B cell (primary cell): ENCODE results near the gene NACA. TPM values are rescaled to one million over a fixed set of nuclear protein-coding genes. Genes with fewer than 3 reads are reported as not detected.
A peak's percentile ranks its signal among the peaks of the same experiment; 100 is the strongest.

Source experiments
- ATAC-seq: fragments of 200-7000 bp; cut with Tn5 transposase; one replicate; pipeline ENCODE4 v1.10.0; 2021; ENCODE audit warnings: low read depth, mild to moderate bottlenecking, moderate number of reproducible peaks, moderate library complexity
- CTCF ChIA-PET: fragments of 350-600 bp; sonication (Branson Sonifier 250); formaldehyde crosslinking; loops from one replicate; lab custom pipeline; 2021; ENCODE audit warnings: antibody characterized with exemption, inconsistent platforms; lab: Charles Lee
- POLR2A ChIA-PET: fragments of 350-600 bp; sonication (Branson Sonifier 250); formaldehyde crosslinking; loops from one replicate; lab custom pipeline; 2021; ENCODE audit warnings: antibody characterized with exemption; lab: Charles Lee
- DNase-seq: peaks from one replicate; pipeline ENCODE4 v3.0.0; 2013
- H2AFZ ChIP-seq: 2 replicates; pipeline ENCODE4 v1.6.1; 2012; ENCODE audit warnings: mild to moderate bottlenecking, low read depth, low read length; ENCODE audit not compliant: insufficient read depth, poor library complexity, severe bottlenecking
- H3K27ac ChIP-seq, 2 donors: 1 replicate in 1 of 2; 2 replicates in 1 of 2; pipeline ENCODE4 v1.5.1; 2012 to 2013; ENCODE audit warnings: low read length in 2 of 2, mild to moderate bottlenecking in 2 of 2, moderate library complexity in 1 of 2
- H3K27me3 ChIP-seq, 4 experiments: fragments of 200-600 bp in 1 of 4; sonication (generic) in 1 of 4; replicated peaks in 1 of 4; 1 replicate in 2 of 4; 2 replicates in 2 of 4; pipeline versions ENCODE4 v1.6.1 to v1.7.0; 2013 to 2016; ENCODE audit warnings: low read length in 3 of 4, mild to moderate bottlenecking in 2 of 4, mixed read lengths in 1 of 4, moderate library complexity in 1 of 4; ENCODE audit not compliant: insufficient read depth in 4 of 4, control insufficient read depth in 3 of 4; ENCODE audit errors: control extremely low read depth in 1 of 4
- H3K36me3 ChIP-seq, 2 experiments: replicated peaks in 1 of 2; 1 replicate in 1 of 2; 2 replicates in 1 of 2; pipeline versions ENCODE4 v1.6.1 to v1.7.1; 2013; ENCODE audit warnings: low read length in 1 of 2; ENCODE audit not compliant: insufficient read depth in 2 of 2, control insufficient read depth in 1 of 2; ENCODE audit errors: control extremely low read depth in 1 of 2, extremely low read depth in 1 of 2
- H3K4me1 ChIP-seq, 2 donors: fragments of 200-600 bp in 1 of 2; sonication (generic) in 1 of 2; 1 replicate in 1 of 2; 2 replicates in 1 of 2; pipeline versions ENCODE4 v1.5.1 to v1.6.1; 2013 to 2017; ENCODE audit warnings: low read length in 2 of 2; ENCODE audit not compliant: control insufficient read depth in 2 of 2, insufficient read depth in 2 of 2
- H3K4me2 ChIP-seq: replicated peaks from 2 replicates; pipeline ENCODE3; 2012; ENCODE audit warnings: mild to moderate bottlenecking, low read depth, low read length; ENCODE audit not compliant: poor library complexity, severe bottlenecking
- H3K4me3 ChIP-seq, 5 experiments: fragments of 200-600 bp in 1 of 5; sonication (generic) in 1 of 5; 1 replicate in 3 of 5; 2 replicates in 2 of 5; pipeline versions ENCODE4 v1.5.1 to v1.7.0; 2011 to 2016; ENCODE audit warnings: low read length in 4 of 5, mild to moderate bottlenecking in 4 of 5, low read depth in 2 of 5, control low read depth in 1 of 5, moderate library complexity in 1 of 5; ENCODE audit not compliant: insufficient read depth in 1 of 5; ENCODE audit errors: control extremely low read depth in 1 of 5, extremely low read depth in 1 of 5
- H3K79me2 ChIP-seq: fragments of 200-600 bp; sonication (generic); one replicate; pipeline ENCODE4 v1.6.0; 2016; ENCODE audit warnings: low read length; ENCODE audit not compliant: control insufficient read depth, insufficient read depth
- H3K9ac ChIP-seq: fragments of 200-600 bp; sonication (generic); 2 replicates; pipeline ENCODE4 v1.6.1; 2017; ENCODE audit warnings: mild to moderate bottlenecking, low read length, moderate library complexity
- H3K9me3 ChIP-seq, 3 donors: one replicate each; pipeline versions ENCODE4 v1.6.1 to v1.7.1; 2013; ENCODE audit warnings: low read length in 2 of 3; ENCODE audit not compliant: control insufficient read depth in 2 of 3, insufficient read depth in 1 of 3; ENCODE audit errors: control extremely low read depth in 1 of 3
- H4K20me1 ChIP-seq: 2 replicates; pipeline ENCODE4 v1.6.0; 2012; ENCODE audit warnings: mild to moderate bottlenecking, low read length; ENCODE audit not compliant: insufficient read depth, control insufficient read depth, poor library complexity, severe bottlenecking
- H3K27ac Mint-ChIP-seq: one replicate; pipeline ENCODE4 v1.8.0; 2021; ENCODE audit warnings: mixed read lengths
- H3K27me3 Mint-ChIP-seq: one replicate; pipeline ENCODE4 v1.8.0; 2021; ENCODE audit warnings: mixed read lengths
- H3K4me1 Mint-ChIP-seq: one replicate; pipeline ENCODE4 v1.8.0; 2021; ENCODE audit warnings: mixed read lengths
- H3K4me3 Mint-ChIP-seq: one replicate; pipeline ENCODE4 v1.8.0; 2021; ENCODE audit warnings: mixed read lengths
- H3K9me3 Mint-ChIP-seq: one replicate; pipeline ENCODE4 v1.8.0; 2022; ENCODE audit warnings: mixed read lengths; ENCODE audit not compliant: insufficient read depth
- EZH2 ChIP-seq: IDR thresholded peaks from 2 replicates; pipeline ENCODE4 v1.6.1; 2012; ENCODE audit warnings: borderline replicate concordance, low read depth, mild to moderate bottlenecking, moderate library complexity, low read length; ENCODE audit not compliant: insufficient read depth, poor library complexity, severe bottlenecking
- WGBS: methylation state at CpG from one replicate; pipeline ENCODE4 v1.1.5; 2013; ENCODE audit warnings: missing lambda C conversion rate; ENCODE audit not compliant: insufficient coverage; 5-methylcytosine and 5-hydroxymethylcytosine counted together
- intact Hi-C: fragments of 100-400 bp; cut with micrococcal nuclease; formaldehyde crosslinking; loops from one replicate; pipeline ENCODE4 v1.10.0; 2022
- polyA plus RNA-seq: library from polyadenylated mRNA; depleted of rRNA; stranded (reverse); fragments of >200 nt; gene quantifications from 2 replicates; pipeline ENCODE4 v1.2.3, GENCODE V29; 2012
- total RNA-seq, 2 donors: library from RNA; stranded (reverse); fragments of 120-200 nt in 1 of 2; gene quantifications; 1 replicate in 1 of 2; 2 replicates in 1 of 2; pipeline versions ENCODE4 v1.2.3 to v1.2.4, GENCODE V29; 2013 to 2022
- TF ChIP-seq, protein P1 (sequence below): fragments of 200-600 bp; IDR thresholded peaks from one replicate; pipeline ENCODE4 v1.8.0; 2022; ENCODE audit warnings: antibody characterized with exemption, mild to moderate bottlenecking

NACA gene
- total and polyA plus RNA-seq, 2 donors (not counting 1 experiment from before 2014, with no cell fraction given), result 1,076 to 1,127 TPM

DNA sequence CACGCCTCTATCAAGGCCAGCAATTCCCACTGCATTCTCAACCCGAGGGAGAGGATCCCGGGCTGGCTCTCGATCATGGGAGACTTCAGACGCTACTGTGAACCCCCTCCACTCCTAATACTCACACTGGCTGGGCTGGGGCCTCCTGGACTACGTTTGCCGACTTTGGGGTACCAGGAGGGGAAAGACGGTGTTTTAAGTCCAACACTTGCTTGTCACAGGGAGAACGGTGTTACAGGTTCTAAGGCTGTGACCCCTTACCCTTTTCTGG lies 463 bp downstream of the NACA start:
- intact Hi-C loops, result loop anchor here (2.0 kb wide), 1 partner anchor 88 kb away; no protein-coding TSS in a partner anchor
- Mint-ChIP-seq H3K4me1 (peaks cover 64% of the 10 kb centered on the region), H3K27me3 (no peaks in the 10 kb centered on the region), H3K4me3 (peak overlapping the region; percentile 95), H3K9me3 (no peaks in the 10 kb centered on the region), H3K27ac (peak overlapping the region; percentile 95)
- ChIA-PET POLR2A (interaction anchor here (1.0 to 1.5 kb wide), 4 partner anchors 8 to 37 kb away, joined by 3 to 25 read pairs (median 5); partner anchors contain the start of gene PTGES3), CTCF (interaction anchor here (0.9 to 2.2 kb wide), 2 partner anchors 100 to 387 kb away, joined by 4 to 8 read pairs; partner anchors contain the start of gene STAT6)
- Histone ChIP-seq H3K4me1 (peaks cover 52 to 55% of the 10 kb centered on the region in 2 donors), H3K79me2 (peaks cover 62% of the 10 kb centered on the region), H3K27me3 (no peaks in the 10 kb centered on the region), H2AFZ (peak overlapping the region; percentile 83), H3K4me2 (peak overlapping the region; percentile 76), H3K27ac (peak overlapping the region; percentile 81 to 92), H3K9me3 (no peaks in the 10 kb centered on the region), H3K9ac (peak overlapping the region; percentile 83), H4K20me1 (peaks cover 38% of the 10 kb centered on the region), H3K4me3 (peak overlapping the region; percentile 76 to 99 (median 90)), H3K36me3 (peaks cover 0 to 34% of the 10 kb centered on the region in 2 experiments)
- TF ChIP-seq, protein P1, sequence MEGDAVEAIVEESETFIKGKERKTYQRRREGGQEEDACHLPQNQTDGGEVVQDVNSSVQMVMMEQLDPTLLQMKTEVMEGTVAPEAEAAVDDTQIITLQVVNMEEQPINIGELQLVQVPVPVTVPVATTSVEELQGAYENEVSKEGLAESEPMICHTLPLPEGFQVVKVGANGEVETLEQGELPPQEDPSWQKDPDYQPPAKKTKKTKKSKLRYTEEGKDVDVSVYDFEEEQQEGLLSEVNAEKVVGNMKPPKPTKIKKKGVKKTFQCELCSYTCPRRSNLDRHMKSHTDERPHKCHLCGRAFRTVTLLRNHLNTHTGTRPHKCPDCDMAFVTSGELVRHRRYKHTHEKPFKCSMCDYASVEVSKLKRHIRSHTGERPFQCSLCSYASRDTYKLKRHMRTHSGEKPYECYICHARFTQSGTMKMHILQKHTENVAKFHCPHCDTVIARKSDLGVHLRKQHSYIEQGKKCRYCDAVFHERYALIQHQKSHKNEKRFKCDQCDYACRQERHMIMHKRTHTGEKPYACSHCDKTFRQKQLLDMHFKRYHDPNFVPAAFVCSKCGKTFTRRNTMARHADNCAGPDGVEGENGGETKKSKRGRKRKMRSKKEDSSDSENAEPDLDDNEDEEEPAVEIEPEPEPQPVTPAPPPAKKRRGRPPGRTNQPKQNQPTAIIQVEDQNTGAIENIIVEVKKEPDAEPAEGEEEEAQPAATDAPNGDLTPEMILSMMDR, result no peak
- TF ChIP-seq EZH2, result no peak
- 0% methylated on average over 4 of the region's 9 CpGs for WGBS
- ATAC-seq (no peak), DNase-seq (no peak)

DNA sequence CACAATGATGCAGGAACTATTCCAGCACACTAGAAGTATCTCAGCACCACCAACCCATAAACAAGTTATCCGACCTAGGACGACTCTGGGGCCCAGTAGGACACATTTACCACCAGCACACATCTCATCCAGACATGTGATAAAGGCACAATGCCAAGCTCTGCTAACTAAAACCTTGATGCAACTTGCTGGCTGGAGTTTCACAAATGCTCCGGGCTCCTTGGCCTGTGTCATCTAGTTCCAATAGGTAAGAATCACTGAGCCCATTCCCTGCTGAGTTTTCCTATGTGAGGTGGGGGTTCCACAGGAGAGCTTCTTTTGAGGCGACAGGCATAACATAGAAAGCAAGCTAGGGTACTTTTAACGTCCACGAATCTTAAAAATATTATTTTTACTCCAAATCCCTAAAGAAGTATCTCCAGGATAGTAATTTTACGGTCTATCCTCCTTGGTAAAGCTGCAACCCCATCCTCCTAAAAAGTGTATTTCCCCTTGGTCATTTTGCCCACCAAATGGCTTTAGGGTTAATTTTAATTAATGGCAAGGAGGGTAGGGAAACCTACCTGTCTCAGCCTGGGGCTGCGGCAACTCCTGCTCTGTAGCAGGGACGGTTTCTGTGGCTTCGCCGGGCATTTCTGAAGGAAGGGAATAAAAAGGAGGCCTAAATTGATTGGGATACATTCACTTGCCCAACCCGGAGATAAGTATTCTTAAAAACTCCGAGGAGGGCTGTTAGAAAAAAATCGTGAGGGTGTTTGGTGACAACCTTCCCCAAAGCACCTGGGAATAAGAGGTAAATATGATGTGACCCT lies 1.0 kb downstream of the NACA start:
- Histone ChIP-seq H3K4me3 (peak overlapping the region; percentile 76 to 99 (median 90)), H3K9me3 (no peaks in the 10 kb centered on the region), H4K20me1 (peaks cover 44% of the 10 kb centered on the region), H3K9ac (peak overlapping the region; percentile 83), H3K4me1 (peaks cover 57 to 60% of the 10 kb centered on the region in 2 donors), H3K27me3 (no peaks in the 10 kb centered on the region), H2AFZ (peak overlapping the region; percentile 83), H3K4me2 (peak overlapping the region; percentile 76), H3K79me2 (peaks cover 68% of the 10 kb centered on the region), H3K36me3 (peaks cover 0 to 39% of the 10 kb centered on the region in 2 experiments), H3K27ac (peak overlapping the region; percentile 81 to 92)
- TF ChIP-seq, protein P1, result no peak
- no peak for TF ChIP-seq EZH2
- H3K27ac Mint-ChIP-seq, result peak overlapping the region; percentile 95
- intact Hi-C loops, result loop anchor here (2.0 kb wide), 1 partner anchor 87 kb away; no protein-coding TSS in a partner anchor
- ChIA-PET POLR2A (interaction anchor here (0.7 to 1.2 kb wide), 3 partner anchors 30 to 37 kb away, joined by 3 to 5 read pairs (median 4); partner anchors contain the start of gene PTGES3), CTCF (interaction anchor here (0.9 to 1.5 kb wide), 2 partner anchors 100 to 262 kb away, joined by 3 to 4 read pairs; no protein-coding TSS in a partner anchor)
- H3K4me1 Mint-ChIP-seq, result peaks cover 69% of the 10 kb centered on the region
- no peaks in the 10 kb centered on the region for H3K9me3 Mint-ChIP-seq
- DNase-seq (no peak), ATAC-seq (no peak)
- H3K4me3 Mint-ChIP-seq, result peak overlapping the region; percentile 95
- H3K27me3 Mint-ChIP-seq, result no peaks in the 10 kb centered on the region
- WGBS, result 4% methylated on average over 11 of the region's 14 CpGs
